SU-DHL-6 (cell line): Measurements from ENCODE around the gene KNOP1.

Experiments used
- H2AFZ ChIP-seq: fragments of 200-600 bp; sonication (generic); 2 replicates; pipeline ENCODE4 v1.6.1; 2014; ENCODE audit warnings: low read depth, mild to moderate bottlenecking, moderate library complexity, mixed read lengths, antibody characterized with exemption, low read length; ENCODE audit not compliant: severe bottlenecking
- H3F3A ChIP-seq: fragments of 200-600 bp; shearing (Covaris generic); 2 replicates; pipeline ENCODE4 v1.6.0; 2016; ENCODE audit warnings: antibody characterized with exemption, mild to moderate bottlenecking; ENCODE audit not compliant: insufficient read depth
- H3K27ac ChIP-seq: fragments of 200-600 bp; sonication (generic); 2 replicates; pipeline ENCODE4 v1.5.1; 2016; ENCODE audit warnings: low read depth, mild to moderate bottlenecking, low read length, moderate library complexity, mixed read lengths
- H3K27me3 ChIP-seq: fragments of 200-600 bp; sonication (generic), shearing (Covaris generic); 2 replicates; pipeline ENCODE4 v1.6.0; 2014; ENCODE audit warnings: mild to moderate bottlenecking, low read length
- H3K36me3 ChIP-seq: fragments of 200-600 bp; sonication (generic); 2 replicates; pipeline ENCODE4 v1.6.1; 2014; ENCODE audit warnings: mild to moderate bottlenecking, low read length, mixed read lengths
- H3K4me2 ChIP-seq: fragments of 300-600, 200-600 bp; shearing (Covaris generic), sonication (generic); 2 replicates; pipeline ENCODE4 v1.6.0; 2014; ENCODE audit warnings: low read length, low read depth, mild to moderate bottlenecking; ENCODE audit not compliant: poor library complexity, severe bottlenecking
- H3K4me3 ChIP-seq: fragments of 200-600 bp; sonication (generic); 2 replicates; pipeline ENCODE4 v1.5.1; 2014; ENCODE audit warnings: antibody characterized with exemption, low read length, mild to moderate bottlenecking, mixed read lengths; ENCODE audit not compliant: insufficient read depth, poor library complexity, severe bottlenecking
- H3K79me2 ChIP-seq: fragments of 200-600 bp; sonication (generic); 2 replicates; pipeline ENCODE4 v1.6.1; 2014; ENCODE audit warnings: mild to moderate bottlenecking, low read length, moderate library complexity; ENCODE audit not compliant: insufficient read depth
- H3K9ac ChIP-seq: fragments of 200-600 bp; sonication (generic); 2 replicates; pipeline ENCODE4 v1.7.0; 2014; ENCODE audit warnings: mild to moderate bottlenecking, low read length
- H3K9me2 ChIP-seq: fragments of 200-600 bp; sonication (generic); replicated peaks from 2 replicates; pipeline ENCODE4 v1.6.1; 2014; ENCODE audit warnings: low read length; ENCODE audit not compliant: insufficient read depth
- H3K9me3 ChIP-seq: fragments of 200-600 bp; sonication (generic); 2 replicates; pipeline ENCODE4 v1.6.1; 2014; ENCODE audit warnings: low read length, mixed read lengths; ENCODE audit not compliant: insufficient read depth
- H4K20me1 ChIP-seq: fragments of 200-600 bp; sonication (generic); 2 replicates; pipeline ENCODE4 v1.6.1; 2014; ENCODE audit warnings: low read depth, mild to moderate bottlenecking, antibody characterized with exemption, low read length, moderate library complexity, mixed read lengths
- EZH2phosphoT487 ChIP-seq: fragments of 200-600 bp; sonication (generic), shearing (Covaris generic); conservative IDR thresholded peaks from 2 replicates; pipeline ENCODE4 v1.6.1; 2018; ENCODE audit warnings: mild to moderate bottlenecking, antibody characterized with exemption, low read length, moderate library complexity, mixed read lengths
- TF ChIP-seq, protein P1 (sequence below): fragments of 200-600 bp; sonication (generic); IDR thresholded peaks from one replicate; pipeline ENCODE4 v1.5.1; 2017; ENCODE audit warnings: antibody characterized with exemption, mild to moderate bottlenecking, low read length, moderate library complexity; ENCODE audit not compliant: insufficient read depth, poor library complexity, severe bottlenecking

The KNOP1 gene

DNA sequence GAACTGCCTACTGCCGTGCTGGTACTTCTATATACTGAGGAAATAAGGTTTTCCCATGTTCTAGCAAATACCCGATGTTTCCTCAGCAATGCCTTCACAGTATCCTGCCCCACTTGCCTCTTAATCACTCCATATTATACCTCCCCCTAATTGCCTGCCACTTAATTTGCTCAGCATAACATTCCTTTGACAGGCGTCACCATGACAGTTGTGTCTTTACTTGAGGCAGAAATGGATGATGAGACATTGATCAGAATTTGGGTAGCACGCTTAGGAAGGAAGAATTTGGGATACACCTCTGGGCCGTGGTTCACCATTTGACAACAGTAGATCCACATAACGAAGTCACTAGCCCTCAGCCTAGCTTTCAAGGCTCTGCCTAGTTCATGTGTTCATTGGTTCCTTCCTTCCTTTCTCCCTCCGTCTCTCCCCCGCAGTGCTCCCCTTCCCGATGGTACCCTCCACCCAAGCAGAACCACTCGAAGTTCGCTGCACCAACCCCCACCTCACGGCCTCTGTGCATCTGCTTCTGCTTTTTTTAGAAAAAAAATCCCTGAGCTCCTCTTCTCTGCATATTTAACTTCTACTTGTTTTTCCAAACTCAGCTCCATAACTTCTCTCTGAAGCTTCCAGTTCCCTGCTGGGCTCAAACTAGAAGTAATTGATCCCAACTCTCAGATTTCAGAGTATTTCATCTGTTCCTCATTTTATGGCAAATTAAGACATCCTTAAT is 19.4 kb upstream of the KNOP1 start:
- no peaks in the 10 kb centered on the region for H3K27me3 ChIP-seq
- no peak overlapping the region for H3K27ac ChIP-seq
- H3K9ac ChIP-seq, result no peak overlapping the region
- H3K79me2 ChIP-seq, result no peaks in the 10 kb centered on the region
- no peaks in the 10 kb centered on the region for H3F3A ChIP-seq
- H3K36me3 ChIP-seq, result no peaks in the 10 kb centered on the region
- H2AFZ ChIP-seq, result no peak overlapping the region
- TF ChIP-seq, protein P1, sequence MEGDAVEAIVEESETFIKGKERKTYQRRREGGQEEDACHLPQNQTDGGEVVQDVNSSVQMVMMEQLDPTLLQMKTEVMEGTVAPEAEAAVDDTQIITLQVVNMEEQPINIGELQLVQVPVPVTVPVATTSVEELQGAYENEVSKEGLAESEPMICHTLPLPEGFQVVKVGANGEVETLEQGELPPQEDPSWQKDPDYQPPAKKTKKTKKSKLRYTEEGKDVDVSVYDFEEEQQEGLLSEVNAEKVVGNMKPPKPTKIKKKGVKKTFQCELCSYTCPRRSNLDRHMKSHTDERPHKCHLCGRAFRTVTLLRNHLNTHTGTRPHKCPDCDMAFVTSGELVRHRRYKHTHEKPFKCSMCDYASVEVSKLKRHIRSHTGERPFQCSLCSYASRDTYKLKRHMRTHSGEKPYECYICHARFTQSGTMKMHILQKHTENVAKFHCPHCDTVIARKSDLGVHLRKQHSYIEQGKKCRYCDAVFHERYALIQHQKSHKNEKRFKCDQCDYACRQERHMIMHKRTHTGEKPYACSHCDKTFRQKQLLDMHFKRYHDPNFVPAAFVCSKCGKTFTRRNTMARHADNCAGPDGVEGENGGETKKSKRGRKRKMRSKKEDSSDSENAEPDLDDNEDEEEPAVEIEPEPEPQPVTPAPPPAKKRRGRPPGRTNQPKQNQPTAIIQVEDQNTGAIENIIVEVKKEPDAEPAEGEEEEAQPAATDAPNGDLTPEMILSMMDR, result no peak
- TF ChIP-seq EZH2phosphoT487, result no peak
- H3K4me2 ChIP-seq, result no peak overlapping the region
- H4K20me1 ChIP-seq, result no peaks in the 10 kb centered on the region
- H3K4me3 ChIP-seq, result no peak overlapping the region
- H3K9me3 ChIP-seq, result no peaks in the 10 kb centered on the region
- H3K9me2 ChIP-seq, result no peaks in the 10 kb centered on the region

DNA sequence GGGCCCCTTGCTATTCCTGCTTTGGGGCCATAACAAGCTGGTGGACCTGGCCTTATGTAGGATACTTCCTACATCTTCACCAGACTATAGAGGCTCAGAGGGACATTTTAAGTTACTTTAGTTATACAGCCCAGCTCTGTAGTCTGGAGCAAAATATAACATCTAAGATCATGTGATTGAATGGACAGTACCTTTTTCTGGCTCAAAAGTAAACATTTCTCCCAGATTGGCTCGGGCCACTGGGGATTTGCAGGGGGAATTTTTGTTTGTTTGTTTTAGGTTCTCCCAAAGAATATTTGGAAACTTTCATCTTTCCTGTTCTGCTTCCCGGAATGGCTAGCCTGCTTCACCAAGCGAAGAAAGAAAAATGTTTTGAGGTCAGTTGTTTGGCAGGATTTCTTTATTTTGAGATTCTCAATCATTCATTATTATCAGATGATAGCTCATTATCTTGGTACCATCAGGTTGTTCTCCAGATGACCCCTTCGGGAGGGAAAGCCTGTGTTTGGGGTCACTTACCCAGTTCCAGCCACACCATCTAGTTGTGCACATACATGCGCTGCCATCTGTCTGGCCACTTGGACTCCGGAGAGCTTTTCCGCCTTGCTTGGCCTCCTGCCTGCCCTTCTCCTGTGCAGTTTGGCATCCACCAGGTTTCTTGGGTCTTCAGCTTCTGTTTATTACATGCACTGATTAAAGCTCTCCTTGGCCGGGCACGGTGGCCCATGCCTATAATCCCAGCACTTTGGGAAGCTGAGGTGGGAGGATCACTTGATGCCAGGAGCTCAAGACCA is 17.2 kb upstream of the KNOP1 start:
- no peak overlapping the region for H3K4me2 ChIP-seq
- H3K4me3 ChIP-seq, result no peak overlapping the region
- TF ChIP-seq, protein P1, result no peak
- no peak for TF ChIP-seq EZH2phosphoT487
- H3K27ac ChIP-seq, result no peak overlapping the region
- H3K9ac ChIP-seq, result no peak overlapping the region
- no peak overlapping the region for H2AFZ ChIP-seq
- no peaks in the 10 kb centered on the region for H3K27me3 ChIP-seq
- H3K79me2 ChIP-seq, result no peaks in the 10 kb centered on the region
- H4K20me1 ChIP-seq, result no peaks in the 10 kb centered on the region
- H3K36me3 ChIP-seq, result no peaks in the 10 kb centered on the region
- no peaks in the 10 kb centered on the region for H3F3A ChIP-seq
- no peaks in the 10 kb centered on the region for H3K9me3 ChIP-seq
- H3K9me2 ChIP-seq, result no peaks in the 10 kb centered on the region

DNA sequence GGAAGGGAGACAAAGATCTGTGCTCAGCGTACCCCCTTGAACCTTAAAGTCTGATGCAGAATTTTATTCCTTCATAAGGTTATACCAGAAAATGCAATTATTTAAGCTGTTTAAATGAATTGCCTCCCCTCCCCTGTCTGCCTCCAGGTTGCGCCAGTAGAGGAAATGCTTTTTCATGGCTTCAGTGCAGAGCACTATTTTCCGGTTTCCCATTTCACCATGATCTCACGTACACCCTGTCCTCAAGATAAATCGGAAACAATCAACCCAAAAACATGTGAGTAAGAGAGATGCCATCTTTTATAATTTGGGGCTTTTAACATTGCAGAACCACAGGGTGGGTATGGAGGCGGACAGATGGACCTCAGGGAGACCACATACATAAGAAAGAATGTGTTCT is 15.5 kb upstream of the KNOP1 start:
- no peaks in the 10 kb centered on the region for H3K27me3 ChIP-seq
- H2AFZ ChIP-seq, result no peak overlapping the region
- H3K9me2 ChIP-seq, result no peaks in the 10 kb centered on the region
- H3K9me3 ChIP-seq, result no peaks in the 10 kb centered on the region
- no peaks in the 10 kb centered on the region for H3K36me3 ChIP-seq
- H4K20me1 ChIP-seq, result no peaks in the 10 kb centered on the region
- H3K9ac ChIP-seq, result no peak overlapping the region
- H3K79me2 ChIP-seq, result no peaks in the 10 kb centered on the region
- no peak overlapping the region for H3K4me2 ChIP-seq
- no peaks in the 10 kb centered on the region for H3F3A ChIP-seq
- H3K27ac ChIP-seq, result no peak overlapping the region
- TF ChIP-seq EZH2phosphoT487, result no peak
- TF ChIP-seq, protein P1, result no peak
- H3K4me3 ChIP-seq, result no peak overlapping the region
